Measurements from ENCODE around the gene KCNIP1. TPM values are rescaled to one million over a fixed set of nuclear protein-coding genes. Genes with fewer than 3 reads are reported as not detected.

The KCNIP1 gene
- total RNA-seq, 1 experiment from 2014 or later: not detected

DNA sequence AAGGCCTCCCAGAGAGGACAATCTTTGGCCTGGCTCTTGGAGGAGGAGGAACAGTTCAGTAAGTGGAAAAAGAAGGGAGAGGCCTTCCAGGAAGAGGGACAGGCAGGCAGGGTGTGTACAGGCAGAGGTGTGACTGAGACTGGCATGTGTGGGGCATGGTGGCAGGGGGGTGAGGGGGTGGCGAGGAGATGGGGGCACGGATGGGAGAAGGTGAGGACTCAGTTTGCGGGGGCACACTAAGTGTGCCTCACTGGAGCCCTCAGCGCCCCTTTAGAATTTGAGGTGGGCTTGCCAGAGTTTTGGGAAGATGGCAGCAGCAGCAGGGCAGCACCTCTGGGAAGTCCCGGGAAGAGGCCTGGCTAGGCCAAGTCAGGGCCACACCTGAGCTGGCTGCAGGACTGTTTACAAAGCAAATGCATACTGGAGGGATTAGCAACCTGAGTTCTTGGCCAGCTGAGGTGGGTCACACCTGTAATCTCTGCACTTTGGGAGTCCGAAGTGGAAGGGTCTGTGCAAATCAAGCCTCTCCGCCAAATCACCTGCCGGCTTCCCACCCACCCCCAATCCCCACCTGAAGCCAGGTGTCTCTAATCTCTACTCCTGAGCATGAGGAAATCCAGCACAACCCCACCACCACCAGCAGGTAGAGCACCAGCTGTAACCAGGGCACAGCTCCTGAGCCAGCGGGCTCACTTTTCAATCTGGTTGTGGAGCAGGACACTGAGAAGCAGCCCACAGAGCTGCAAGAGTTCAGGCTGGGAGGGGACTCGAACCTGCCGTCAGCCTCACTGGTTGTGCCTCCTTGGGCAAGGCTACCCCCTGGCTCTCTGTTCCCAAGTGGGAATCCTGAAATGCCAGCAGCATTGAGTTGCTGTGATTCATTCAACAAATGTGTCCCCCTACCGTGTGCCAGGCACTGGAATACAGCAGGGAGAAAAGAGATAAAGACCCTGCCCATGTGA lies 269.5 kb downstream of the KCNIP1 start:
- Histone ChIP-seq H3K36me3 (ENCODE audit: control insufficient read depth in 1 of 2, insufficient read depth in 2 of 2, low read length in 2 of 2) (no peaks in the 10 kb centered on the region), H3K9me2 (ENCODE audit: insufficient read depth) (no peaks in the 10 kb centered on the region), H4K20me1 (ENCODE audit: insufficient read depth) (no peaks in the 10 kb centered on the region), H3K9ac (ENCODE audit: low read length) (no peak overlapping the region), H3K4me1 (ENCODE audit: control insufficient read depth in 1 of 2, insufficient read depth in 2 of 2, low read length in 2 of 2) (no peaks in the 10 kb centered on the region), H3K4me2 (ENCODE audit: low read length) (no peak overlapping the region), H3K27me3 (ENCODE audit: insufficient read depth, low read length) (no peaks in the 10 kb centered on the region), H3K9me3 (ENCODE audit: control insufficient read depth in 1 of 2, insufficient read depth in 1 of 2, low read depth in 1 of 2, low read length in 2 of 2) (no peaks in the 10 kb centered on the region), H3K27ac (ENCODE audit: low read depth, low read length) (no peak overlapping the region), H3K79me2 (ENCODE audit: insufficient read depth, low read length) (no peaks in the 10 kb centered on the region), H3K4me3 (replicated peaks in 1 of 2; ENCODE audit: low read depth in 1 of 2, low read length in 2 of 2) (no peak overlapping the region), H2AFZ (ENCODE audit: low read depth, low read length, poor library complexity, severe bottlenecking) (no peak overlapping the region)
- RAD21 ChIA-PET (ENCODE audit: low non-redundant PET in 1 of 2, low total read pairs in 2 of 2, uncharacterized antibody in 2 of 2, unreplicated experiment in 2 of 2): no interaction called here
- DNase-seq (ENCODE audit: low read depth, low spot score): no peak
- no TSS peak for BruUV-seq (replicated peaks)
- POLR2A ChIA-PET: no interaction called here
- CTCF ChIA-PET: interaction anchor here (1.3 kb wide), 1 partner anchor 18 kb away, joined by 5 read pairs; no protein-coding TSS in a partner anchor
- intact Hi-C loops (cut with micrococcal nuclease): no loop called here
- TF ChIP-seq, protein P1, sequence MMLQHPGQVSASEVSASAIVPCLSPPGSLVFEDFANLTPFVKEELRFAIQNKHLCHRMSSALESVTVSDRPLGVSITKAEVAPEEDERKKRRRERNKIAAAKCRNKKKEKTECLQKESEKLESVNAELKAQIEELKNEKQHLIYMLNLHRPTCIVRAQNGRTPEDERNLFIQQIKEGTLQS (IDR thresholded peaks at IDR 0.05): no peak
- TF ChIP-seq JUND (IDR thresholded peaks at IDR 0.05) (no peak), TCF7L2 (IDR thresholded peaks at IDR 0.05; ENCODE audit: borderline replicate concordance, extremely low read depth, insufficient read depth, insufficient read length) (no peak), RAD21 (IDR thresholded peaks at IDR 0.05; ENCODE audit: low read depth) (no peak), EZH2phosphoT487 (IDR thresholded peaks at IDR 0.05; ENCODE audit: borderline replicate concordance) (no peak)
- ATAC-seq: no peak

DNA sequence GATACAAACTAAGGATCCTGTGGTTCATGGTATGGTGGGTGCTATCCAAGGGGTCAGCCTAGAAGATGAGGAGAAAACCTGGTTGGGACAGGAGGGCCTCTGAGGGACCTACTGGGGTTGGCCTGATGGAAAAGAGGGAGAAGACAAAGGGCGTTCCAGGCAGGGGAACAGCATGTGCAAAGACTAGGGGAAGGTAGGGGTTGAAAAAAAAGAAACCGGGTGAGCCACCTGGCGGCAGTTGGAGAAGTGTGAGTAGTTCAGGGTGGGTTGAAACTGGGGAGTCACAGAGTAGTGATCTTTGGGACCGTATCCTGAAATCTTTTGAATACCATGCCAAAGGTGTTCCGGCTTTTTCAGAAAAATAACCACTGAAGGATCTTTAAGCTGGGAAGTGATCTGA lies 271.0 kb downstream of the KCNIP1 start:
- ChIA-PET CTCF (no interaction called here), POLR2A (no interaction called here), RAD21 (ENCODE audit: low non-redundant PET in 1 of 2, low total read pairs in 2 of 2, uncharacterized antibody in 2 of 2, unreplicated experiment in 2 of 2) (no interaction called here)
- Histone ChIP-seq H3K9me3 (ENCODE audit: control insufficient read depth in 1 of 2, insufficient read depth in 1 of 2, low read depth in 1 of 2, low read length in 2 of 2) (no peaks in the 10 kb centered on the region), H3K9me2 (ENCODE audit: insufficient read depth) (no peaks in the 10 kb centered on the region), H3K9ac (ENCODE audit: low read length) (no peak overlapping the region), H2AFZ (ENCODE audit: low read depth, low read length, poor library complexity, severe bottlenecking) (no peak overlapping the region), H3K27ac (ENCODE audit: low read depth, low read length) (no peak overlapping the region), H3K4me2 (ENCODE audit: low read length) (no peak overlapping the region), H4K20me1 (ENCODE audit: insufficient read depth) (no peaks in the 10 kb centered on the region), H3K79me2 (ENCODE audit: insufficient read depth, low read length) (no peaks in the 10 kb centered on the region), H3K36me3 (ENCODE audit: control insufficient read depth in 1 of 2, insufficient read depth in 2 of 2, low read length in 2 of 2) (no peaks in the 10 kb centered on the region), H3K4me3 (replicated peaks in 1 of 2; ENCODE audit: low read depth in 1 of 2, low read length in 2 of 2) (no peak overlapping the region), H3K27me3 (ENCODE audit: insufficient read depth, low read length) (no peaks in the 10 kb centered on the region), H3K4me1 (ENCODE audit: control insufficient read depth in 1 of 2, insufficient read depth in 2 of 2, low read length in 2 of 2) (no peaks in the 10 kb centered on the region)
- no TSS peak for BruUV-seq (replicated peaks)
- DNase-seq (ENCODE audit: low read depth, low spot score) (no peak), ATAC-seq (no peak)
- intact Hi-C loops (cut with micrococcal nuclease): no loop called here
- TF ChIP-seq EZH2phosphoT487 (IDR thresholded peaks at IDR 0.05; ENCODE audit: borderline replicate concordance) (no peak), ZFX (IDR thresholded peaks at IDR 0.05) (no peak), YY1 (IDR thresholded peaks at IDR 0.05; ENCODE audit: extremely low read depth, insufficient replicate concordance, low read depth, low read length) (no peak), ELF1 (IDR thresholded peaks at IDR 0.05; ENCODE audit: borderline replicate concordance, low read depth) (no peak), RAD21 (IDR thresholded peaks at IDR 0.05; ENCODE audit: low read depth) (no peak), POLR2A (IDR thresholded peaks at IDR 0.05; ENCODE audit: borderline replicate concordance, extremely low read depth, insufficient read depth, insufficient read length) (no peak), SIN3A (IDR thresholded peaks at IDR 0.05; ENCODE audit: low read depth) (no peak), POLR2AphosphoS5 (IDR thresholded peaks at IDR 0.05; ENCODE audit: low read depth, low read length) (no peak), JUND (IDR thresholded peaks at IDR 0.05) (no peak), FOSL1 (IDR thresholded peaks at IDR 0.05; ENCODE audit: low read depth) (no peak)
- TF ChIP-seq, protein P2, sequence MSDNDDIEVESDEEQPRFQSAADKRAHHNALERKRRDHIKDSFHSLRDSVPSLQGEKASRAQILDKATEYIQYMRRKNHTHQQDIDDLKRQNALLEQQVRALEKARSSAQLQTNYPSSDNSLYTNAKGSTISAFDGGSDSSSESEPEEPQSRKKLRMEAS (IDR thresholded peaks at IDR 0.05): no peak
- TF ChIP-seq, protein P1 (IDR thresholded peaks at IDR 0.05): no peak
